H1 (cell line): ENCODE measurements around the gene MTFP1. TPM values are rescaled to one million over a fixed set of nuclear protein-coding genes. Genes with fewer than 3 reads are reported as not detected.

Source experiments
- CTCF ChIA-PET: fragments of 300-600 bp; sonication (Branson Sonifier 250); formaldehyde crosslinking; loops from one replicate; lab custom pipeline; 2021; ENCODE audit not compliant: partially characterized antibody; lab: Charles Lee
- POLR2A ChIA-PET: fragments of 300-600 bp; sonication (Branson Sonifier 250); formaldehyde crosslinking; loops from one replicate; lab custom pipeline; 2021; ENCODE audit warnings: inconsistent platforms; ENCODE audit not compliant: partially characterized antibody; lab: Charles Lee
- DNase-seq, 2 experiments: peaks; one replicate each; pipeline versions ENCODE4 v3.0.0 to v3.0.0-alpha.2; 2010 to 2022; ENCODE audit warnings: low spot score in 2 of 2, low read depth in 1 of 2, mixed read lengths in 1 of 2
- FAIRE-seq: peaks from 2 replicates; lab custom pipeline; 2011; peaks lifted over from hg19 to GRCh38; lab: Jason Lieb, UNC
- H2AFZ ChIP-seq: 2 replicates; pipeline ENCODE4 v1.8.1; 2012; ENCODE audit warnings: low read length, inconsistent platforms
- H2AK5ac ChIP-seq: 2 replicates; pipeline ENCODE4 v1.6.1; 2013; ENCODE audit warnings: low read depth, low read length
- H2BK120ac ChIP-seq: replicated peaks from 2 replicates; pipeline ENCODE3; 2013; ENCODE audit warnings: low read depth, low read length, inconsistent platforms
- H2BK12ac ChIP-seq: 2 replicates; pipeline ENCODE4 v1.6.1; 2013; ENCODE audit warnings: low read depth, low read length
- H2BK15ac ChIP-seq: 2 replicates; pipeline ENCODE4 v1.6.1; 2013; ENCODE audit warnings: low read length
- H2BK20ac ChIP-seq: 2 replicates; pipeline ENCODE4 v1.6.1; 2013; ENCODE audit warnings: low read length
- H2BK5ac ChIP-seq: 2 replicates; pipeline ENCODE4 v1.6.1; 2013; ENCODE audit warnings: low read depth, low read length
- H3K14ac ChIP-seq: 2 replicates; pipeline ENCODE4 v1.6.1; 2013; ENCODE audit warnings: inconsistent platforms; ENCODE audit not compliant: insufficient read length
- H3K18ac ChIP-seq: 2 replicates; pipeline ENCODE4 v1.6.1; 2013; ENCODE audit warnings: low read length; ENCODE audit errors: extremely low read depth
- H3K23ac ChIP-seq: 2 replicates; pipeline ENCODE4 v1.6.1; 2013; ENCODE audit warnings: inconsistent platforms; ENCODE audit not compliant: insufficient read length
- H3K23me2 ChIP-seq: 2 replicates; pipeline ENCODE4 v1.6.1; 2013; ENCODE audit warnings: low read depth, low read length
- H3K27ac ChIP-seq: 2 replicates; pipeline ENCODE4 v1.6.1; 2011; ENCODE audit warnings: low read depth, low read length, inconsistent platforms
- H3K27me3 ChIP-seq, 4 experiments: replicated peaks in 1 of 4; 1 replicate in 1 of 4; 2 replicates in 3 of 4; pipeline versions ENCODE4 v1.6.1 to v1.8.1; 2011 to 2013; ENCODE audit warnings: low read length in 3 of 4, mild to moderate bottlenecking in 3 of 4, inconsistent platforms in 2 of 4, mixed read lengths in 2 of 4, moderate library complexity in 1 of 4; ENCODE audit not compliant: control insufficient read depth in 3 of 4, insufficient read depth in 3 of 4; ENCODE audit errors: extremely low read depth in 1 of 4
- H3K36me3 ChIP-seq, 4 experiments: 2 replicates each; pipeline versions ENCODE4 v1.6.1 to v1.8.1; 2011 to 2013; ENCODE audit warnings: mild to moderate bottlenecking in 4 of 4, low read length in 3 of 4, moderate library complexity in 2 of 4, control low read depth in 1 of 4, inconsistent platforms in 1 of 4; ENCODE audit not compliant: insufficient read depth in 4 of 4, control insufficient read depth in 2 of 4
- H3K4ac ChIP-seq: replicated peaks from 2 replicates; pipeline ENCODE3; 2013; ENCODE audit warnings: low read length, low read depth, mixed read lengths, inconsistent platforms; ENCODE audit not compliant: insufficient read length
- H3K4me1 ChIP-seq, 4 experiments: replicated peaks in 1 of 4; 1 replicate in 1 of 4; 2 replicates in 3 of 4; pipeline versions ENCODE4 v1.6.1 to v1.8.1; 2011 to 2013; ENCODE audit warnings: low read length in 3 of 4, inconsistent platforms in 2 of 4, mixed read lengths in 1 of 4; ENCODE audit not compliant: insufficient read depth in 4 of 4, control insufficient read depth in 3 of 4
- H3K4me2 ChIP-seq, 2 experiments: 2 replicates each; pipeline versions ENCODE4 v1.6.1 to v1.8.1; 2011 to 2013; ENCODE audit warnings: low read depth in 2 of 2, low read length in 2 of 2, control low read depth in 1 of 2, inconsistent platforms in 1 of 2, mild to moderate bottlenecking in 1 of 2; ENCODE audit not compliant: insufficient read depth in 1 of 2
- H3K4me3 ChIP-seq, 4 experiments: fragments of 200-600, 300-600 bp in 1 of 4; sonication (generic), shearing (Covaris generic), sonication (Bioruptor Twin) in 1 of 4; 2 replicates each; pipeline versions ENCODE4 v1.5.1 to v1.8.1; 2011 to 2016; ENCODE audit warnings: low read length in 4 of 4, low read depth in 3 of 4, control low read depth in 2 of 4, inconsistent platforms in 2 of 4, mild to moderate bottlenecking in 2 of 4, mixed read lengths in 1 of 4, moderate library complexity in 1 of 4; ENCODE audit not compliant: insufficient read depth in 2 of 4; ENCODE audit errors: extremely low read depth in 1 of 4
- H3K56ac ChIP-seq: replicated peaks from 2 replicates; pipeline ENCODE3; 2013; ENCODE audit warnings: low read depth, mild to moderate bottlenecking, mixed read lengths, low read length, inconsistent platforms; ENCODE audit not compliant: insufficient read length
- H3K79me1 ChIP-seq: 2 replicates; pipeline ENCODE4 v1.6.1; 2013; ENCODE audit warnings: low read depth, low read length, control low read depth
- H3K79me2 ChIP-seq, 2 experiments: 2 replicates each; pipeline versions ENCODE4 v1.6.1 to v1.8.1; 2012 to 2013; ENCODE audit warnings: low read length in 2 of 2, mild to moderate bottlenecking in 2 of 2, inconsistent platforms in 1 of 2; ENCODE audit not compliant: insufficient read depth in 2 of 2, control insufficient read depth in 1 of 2
- H3K9ac ChIP-seq, 4 experiments: replicated peaks in 1 of 4; 1 replicate in 1 of 4; 2 replicates in 3 of 4; pipeline versions ENCODE4 v1.6.1 to v1.8.1; 2011 to 2013; ENCODE audit warnings: low read depth in 3 of 4, low read length in 3 of 4, control low read depth in 2 of 4, mild to moderate bottlenecking in 2 of 4, moderate library complexity in 2 of 4, inconsistent platforms in 1 of 4; ENCODE audit errors: extremely low read depth in 1 of 4
- H3K9me3 ChIP-seq, 2 experiments: 2 replicates each; pipeline versions ENCODE4 v1.6.1 to v1.8.1; 2012 to 2013; ENCODE audit warnings: mild to moderate bottlenecking in 2 of 2, moderate library complexity in 2 of 2, control low read depth in 1 of 2, inconsistent platforms in 1 of 2, low read depth in 1 of 2, low read length in 1 of 2, mixed read lengths in 1 of 2; ENCODE audit not compliant: insufficient read depth in 2 of 2
- H4K20me1 ChIP-seq, 2 experiments: replicated peaks in 1 of 2; 2 replicates each; pipeline versions ENCODE3 to v1.8.1; 2011 to 2013; ENCODE audit warnings: inconsistent platforms in 2 of 2, low read length in 2 of 2, mild to moderate bottlenecking in 1 of 2; ENCODE audit not compliant: insufficient read depth in 2 of 2, control insufficient read depth in 1 of 2
- H4K5ac ChIP-seq: 2 replicates; pipeline ENCODE4 v1.6.1; 2013; ENCODE audit warnings: low read length, low read depth, mixed read lengths, inconsistent platforms; ENCODE audit not compliant: insufficient read length
- H4K8ac ChIP-seq: 2 replicates; pipeline ENCODE4 v1.8.0; 2013; ENCODE audit warnings: mild to moderate bottlenecking, moderate library complexity, low read length, inconsistent platforms; ENCODE audit not compliant: insufficient read depth; ENCODE audit errors: extremely low read depth
- H4K91ac ChIP-seq: replicated peaks from 2 replicates; pipeline ENCODE3; 2013; ENCODE audit warnings: low read length, mixed read lengths, inconsistent platforms; ENCODE audit not compliant: insufficient read length
- EGR1 ChIP-seq: IDR thresholded peaks from 2 replicates; pipeline ENCODE4 v1.6.1; 2011; ENCODE audit warnings: low read depth, low read length, borderline replicate concordance
- HDAC6 ChIP-seq: IDR thresholded peaks from one replicate; pipeline ENCODE4 v1.7.1; 2012; ENCODE audit warnings: low read depth, mild to moderate bottlenecking, inconsistent platforms, low read length, moderate library complexity
- JUN ChIP-seq: IDR thresholded peaks from 2 replicates; pipeline ENCODE4 v1.6.1; 2011; ENCODE audit warnings: low read depth, mild to moderate bottlenecking, improper control_type of control experiment, low read length
- MAX ChIP-seq: IDR thresholded peaks from 2 replicates; pipeline ENCODE4 v1.6.1; 2012; ENCODE audit warnings: inconsistent platforms
- NRF1 ChIP-seq: IDR thresholded peaks from 2 replicates; pipeline ENCODE4 v1.6.1; 2011; ENCODE audit warnings: mild to moderate bottlenecking, low read depth, low read length, improper control_type of control experiment
- SP2 ChIP-seq: IDR thresholded peaks from 2 replicates; pipeline ENCODE4 v1.6.1; 2012; ENCODE audit warnings: mild to moderate bottlenecking, low read length, inconsistent platforms
- TAF7 ChIP-seq: optimal IDR thresholded peaks from 2 replicates; pipeline ENCODE3; 2011; ENCODE audit warnings: low read depth, mild to moderate bottlenecking, inconsistent platforms, low read length, moderate library complexity, borderline replicate concordance
- WGBS, 2 experiments: shearing (Covaris generic) in 1 of 2; methylation state at CpG; one replicate each; pipeline versions ENCODE4 v1.1.6 to v1.1.7; 2013 to 2015; ENCODE audit warnings: low lambda C conversion rate in 2 of 2, mixed read lengths in 2 of 2, inconsistent platforms in 1 of 2, low coverage in 1 of 2, missing lambda C conversion rate in 1 of 2; ENCODE audit not compliant: insufficient replicate concordance in 2 of 2, insufficient coverage in 1 of 2, insufficient read length in 1 of 2; ENCODE audit errors: extremely low coverage in 1 of 2, missing lambda C conversion rate in 1 of 2; 5-methylcytosine and 5-hydroxymethylcytosine counted together
- polyA plus RNA-seq, 7 experiments: library from polyadenylated mRNA; depleted of rRNA in 3 of 7; stranded (reverse) in 5 of 7; unstranded in 2 of 7; fragments of >200 nt in 5 of 7; fragments of 200-250 nt in 2 of 7; gene quantifications; 1 replicate in 5 of 7; 2 replicates in 1 of 7; 4 replicates in 1 of 7; pipeline versions ENCODE4 v1.2.1 to v1.2.3, GENCODE V29; 2011 to 2013; ENCODE audit warnings: missing spikeins in 2 of 7, mixed read lengths in 2 of 7
- total RNA-seq: library from RNA; stranded (reverse); fragmentation: NEBNext Ultra II Directional; extraction: Animal tissue kit (Norgen Biotek cat#: 25700); gene quantifications from 2 replicates; pipeline ENCODE4 v1.2.1, GENCODE V29; 2021

The MTFP1 gene
- total and polyA plus RNA-seq, 2 of the 8 experiments (the other 6 are each of a cell fraction or from before 2014, with no cell fraction given), result 59.8 to 98.8 TPM

GRCh38 chr22:30455075-30455840 is 29.7 kb downstream of the MTFP1 start:
- H4K91ac ChIP-seq, result no peak overlapping the region
- no peak overlapping the region for H3K56ac ChIP-seq
- H4K20me1 ChIP-seq, result no peaks in the 10 kb centered on the region
- no peak overlapping the region for H4K5ac ChIP-seq
- H2BK120ac ChIP-seq, result no peak overlapping the region
- whole genome bisulfite sequencing, 2 experiments, result 94% methylated on average over 8 of the region's 8 CpGs; no CpG with 5 or more reads in 1 of the 2 experiments
- no peak overlapping the region for H2BK15ac ChIP-seq
- no peak overlapping the region for H4K8ac ChIP-seq
- H3K27ac ChIP-seq, result no peak overlapping the region
- H3K27me3 ChIP-seq, result no peaks in the 10 kb centered on the region
- H3K4ac ChIP-seq, result no peak overlapping the region
- H3K4me3 ChIP-seq, result no peak overlapping the region
- no peak overlapping the region for H3K18ac ChIP-seq
- CTCF ChIA-PET, result interaction anchor here (0.6 to 5.8 kb wide), 6 partner anchors 10 to 758 kb away, joined by 3 to 56 read pairs (median 3); no protein-coding TSS in a partner anchor
- H3K9ac ChIP-seq, result no peak overlapping the region
- no peaks in the 10 kb centered on the region for H3K79me2 ChIP-seq
- DNase-seq (no peak), FAIRE-seq (no peak)
- no peaks in the 10 kb centered on the region for H3K79me1 ChIP-seq
- no peak overlapping the region for H2BK12ac ChIP-seq
- H3K4me2 ChIP-seq, result no peak overlapping the region
- no peaks in the 10 kb centered on the region for H3K4me1 ChIP-seq
- no peaks in the 10 kb centered on the region for H3K23me2 ChIP-seq
- no peaks in the 10 kb centered on the region for H3K36me3 ChIP-seq
- H3K9me3 ChIP-seq, result no peaks in the 10 kb centered on the region
- H2AFZ ChIP-seq, result no peak overlapping the region
- no peak overlapping the region for H3K23ac ChIP-seq
- H2BK5ac ChIP-seq, result no peak overlapping the region
- no peak overlapping the region for H2BK20ac ChIP-seq
- no peak overlapping the region for H3K14ac ChIP-seq
- no peak overlapping the region for H2AK5ac ChIP-seq
- POLR2A ChIA-PET, result no interaction called here
- TF ChIP-seq NRF1, result no peak
- TF ChIP-seq EGR1, result no peak
- no peak for TF ChIP-seq JUN
- TF ChIP-seq MAX, result no peak
- TF ChIP-seq TAF7, result no peak
- TF ChIP-seq HDAC6, result no peak
- no peak for TF ChIP-seq SP2
